Mesenchymal stem cell (in vitro differentiated cells and primary cell): ENCODE measurements around the gene EML1.

ENCODE experiments used
- DNase-seq: peaks from one replicate; pipeline ENCODE4 v3.0.0-alpha.2; 2013
- H2AFZ ChIP-seq: one replicate; pipeline ENCODE4 v1.6.1; 2013; ENCODE audit warnings: low read depth, mild to moderate bottlenecking, control low read depth, inconsistent platforms, low read length, moderate library complexity
- H2AK5ac ChIP-seq: 2 replicates; pipeline ENCODE4 v1.6.1; 2013; ENCODE audit warnings: low read length, moderate library complexity, mild to moderate bottlenecking, inconsistent platforms; ENCODE audit not compliant: severe bottlenecking
- H2BK120ac ChIP-seq: one replicate; pipeline ENCODE4 v1.6.1; 2013; ENCODE audit warnings: low read depth, mild to moderate bottlenecking, inconsistent platforms, low read length, moderate library complexity
- H2BK12ac ChIP-seq, 2 experiments: one replicate each; pipeline ENCODE4 v1.6.1; 2013; ENCODE audit warnings: inconsistent platforms in 2 of 2, low read length in 2 of 2, mild to moderate bottlenecking in 2 of 2, moderate library complexity in 2 of 2, control low read depth in 1 of 2
- H2BK15ac ChIP-seq: one replicate; pipeline ENCODE4 v1.6.1; 2013; ENCODE audit warnings: mild to moderate bottlenecking, low read depth, inconsistent platforms; ENCODE audit not compliant: poor library complexity, severe bottlenecking
- H2BK5ac ChIP-seq: 2 replicates; pipeline ENCODE4 v1.6.1; 2013; ENCODE audit warnings: low read depth, mild to moderate bottlenecking, low read length, control low read depth, inconsistent platforms; ENCODE audit not compliant: poor library complexity, severe bottlenecking
- H3K14ac ChIP-seq, 2 experiments: one replicate each; pipeline ENCODE4 v1.6.1; 2013; ENCODE audit warnings: inconsistent platforms in 2 of 2, low read length in 2 of 2, control low read depth in 1 of 2, mild to moderate bottlenecking in 1 of 2, moderate library complexity in 1 of 2
- H3K18ac ChIP-seq, 2 experiments: one replicate each; pipeline ENCODE4 v1.6.1; 2013; ENCODE audit warnings: inconsistent platforms in 2 of 2, low read length in 2 of 2, control low read depth in 1 of 2, low read depth in 1 of 2, mild to moderate bottlenecking in 1 of 2
- H3K23ac ChIP-seq, 2 experiments: one replicate each; pipeline ENCODE4 v1.6.1; 2013; ENCODE audit warnings: inconsistent platforms in 2 of 2, low read length in 2 of 2, mild to moderate bottlenecking in 2 of 2, moderate library complexity in 2 of 2, control low read depth in 1 of 2
- H3K27ac ChIP-seq: 2 replicates; pipeline ENCODE4 v1.5.1; 2013; ENCODE audit warnings: mild to moderate bottlenecking, moderate library complexity, low read length, control low read depth, inconsistent platforms; ENCODE audit not compliant: poor library complexity, severe bottlenecking
- H3K27me3 ChIP-seq, 2 experiments: 2 replicates each; pipeline versions ENCODE4 v1.6.1 to v1.7.0; 2013; ENCODE audit warnings: low read length in 2 of 2, mild to moderate bottlenecking in 2 of 2, moderate library complexity in 2 of 2, control low read depth in 1 of 2, inconsistent platforms in 1 of 2; ENCODE audit not compliant: control insufficient read depth in 1 of 2, insufficient read depth in 1 of 2
- H3K36me3 ChIP-seq, 2 experiments: 2 replicates each; pipeline versions ENCODE4 v1.6.1 to v1.7.0; 2013; ENCODE audit warnings: low read length in 2 of 2, control low read depth in 1 of 2, inconsistent platforms in 1 of 2, low read depth in 1 of 2, mild to moderate bottlenecking in 1 of 2; ENCODE audit not compliant: insufficient read depth in 2 of 2, control insufficient read depth in 1 of 2
- H3K4ac ChIP-seq, 2 experiments: one replicate each; pipeline ENCODE4 v1.6.1; 2013; ENCODE audit warnings: inconsistent platforms in 2 of 2, low read length in 2 of 2, mild to moderate bottlenecking in 2 of 2, moderate library complexity in 2 of 2, control low read depth in 1 of 2, low read depth in 1 of 2
- H3K4me1 ChIP-seq: 2 replicates; pipeline ENCODE4 v1.6.1; 2013; ENCODE audit warnings: low read depth, low read length, control low read depth; ENCODE audit not compliant: control insufficient read depth, insufficient read depth
- H3K4me2 ChIP-seq: 2 replicates; pipeline ENCODE4 v1.6.1; 2013; ENCODE audit warnings: low read length, mild to moderate bottlenecking, inconsistent platforms; ENCODE audit not compliant: poor library complexity, severe bottlenecking
- H3K4me3 ChIP-seq, 2 experiments: 2 replicates each; pipeline versions ENCODE4 v1.5.1 to v1.7.0; 2013; ENCODE audit warnings: low read length in 2 of 2, mild to moderate bottlenecking in 2 of 2, control low read depth in 1 of 2, low read depth in 1 of 2; ENCODE audit not compliant: insufficient read depth in 1 of 2
- H3K79me1 ChIP-seq: replicated peaks from 2 replicates; pipeline ENCODE4 v1.6.1; 2013; ENCODE audit warnings: mild to moderate bottlenecking, control low read depth, low read length, inconsistent platforms; ENCODE audit not compliant: poor library complexity, severe bottlenecking
- H3K9ac ChIP-seq: 2 replicates; pipeline ENCODE4 v1.7.0; 2013; ENCODE audit warnings: mild to moderate bottlenecking, low read length, moderate library complexity
- H3K9me3 ChIP-seq: 2 replicates; pipeline ENCODE4 v1.7.0; 2013; ENCODE audit warnings: mild to moderate bottlenecking, low read length; ENCODE audit not compliant: control insufficient read depth
- H4K8ac ChIP-seq: one replicate; pipeline ENCODE4 v1.6.1; 2013; ENCODE audit warnings: inconsistent platforms, mild to moderate bottlenecking, low read length, moderate library complexity
- H4K91ac ChIP-seq: one replicate; pipeline ENCODE4 v1.6.1; 2013; ENCODE audit warnings: mild to moderate bottlenecking, low read length, inconsistent platforms
- WGBS: methylation state at CpG from one replicate; pipeline ENCODE4 v1.1.7; 2013; ENCODE audit warnings: mixed read lengths; 5-methylcytosine and 5-hydroxymethylcytosine counted together

The EML1 gene

DNA sequence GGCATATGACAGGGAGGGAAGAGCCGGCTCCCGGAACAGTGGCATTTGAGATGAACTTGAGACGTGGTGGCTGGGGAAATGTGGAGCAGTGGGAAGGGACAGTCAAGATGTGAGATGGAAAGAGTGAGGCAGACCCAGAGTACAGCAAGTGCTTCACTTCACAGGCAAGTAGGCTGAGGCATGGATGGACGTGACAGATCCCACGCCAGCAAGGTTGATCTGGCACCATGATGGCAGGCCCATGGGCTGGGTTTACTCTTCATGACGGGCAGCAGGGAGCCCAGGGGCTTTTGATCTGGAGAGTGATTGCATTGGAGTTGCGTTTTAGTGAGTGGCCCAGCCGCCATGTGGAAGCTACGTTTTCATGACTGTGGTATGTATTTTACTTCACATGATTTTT, 17.9 kb upstream of the EML1 start:
- H3K79me1 ChIP-seq, result no peaks in the 10 kb centered on the region
- no peak overlapping the region for H2BK5ac ChIP-seq
- H3K9ac ChIP-seq, result no peak overlapping the region
- H3K4me2 ChIP-seq, result no peak overlapping the region
- no peak overlapping the region for H3K14ac ChIP-seq
- no peak overlapping the region for H2AFZ ChIP-seq
- H3K23ac ChIP-seq, result no peak overlapping the region
- H3K4ac ChIP-seq, result no peak overlapping the region
- H3K27ac ChIP-seq, result no peak overlapping the region
- H4K8ac ChIP-seq, result no peak overlapping the region
- no peak overlapping the region for H2BK15ac ChIP-seq
- H2AK5ac ChIP-seq, result no peak overlapping the region
- no peak overlapping the region for H3K4me3 ChIP-seq
- H3K36me3 ChIP-seq, result no peaks in the 10 kb centered on the region
- no peak for DNase-seq
- H2BK120ac ChIP-seq, result no peak overlapping the region
- no peak overlapping the region for H2BK12ac ChIP-seq
- H3K9me3 ChIP-seq, result peaks cover 14% of the 10 kb centered on the region
- no peak overlapping the region for H3K18ac ChIP-seq
- H3K27me3 ChIP-seq, result peaks cover 0 to 3% of the 10 kb centered on the region in 2 experiments
- H3K4me1 ChIP-seq, result peaks cover 2% of the 10 kb centered on the region
- no peak overlapping the region for H4K91ac ChIP-seq
- 79% methylated on average over 9 of the region's 9 CpGs for WGBS

GRCh38 chr14:99777951-99778350, 15.3 kb upstream of the EML1 start:
- no peak overlapping the region for H3K4me3 ChIP-seq
- H4K91ac ChIP-seq, result no peak overlapping the region
- no peaks in the 10 kb centered on the region for H3K36me3 ChIP-seq
- H2BK120ac ChIP-seq, result no peak overlapping the region
- DNase-seq, result no peak
- no peak overlapping the region for H3K14ac ChIP-seq
- H3K18ac ChIP-seq, result no peak overlapping the region
- no peak overlapping the region for H3K23ac ChIP-seq
- peaks cover 0 to 3% of the 10 kb centered on the region in 2 experiments for H3K27me3 ChIP-seq
- no peak overlapping the region for H3K4ac ChIP-seq
- H2AFZ ChIP-seq, result no peak overlapping the region
- no peaks in the 10 kb centered on the region for H3K79me1 ChIP-seq
- no peak overlapping the region for H4K8ac ChIP-seq
- WGBS, result 100% methylated on average over 2 of the region's 2 CpGs
- no peak overlapping the region for H2BK5ac ChIP-seq
- H2BK15ac ChIP-seq, result no peak overlapping the region
- H2AK5ac ChIP-seq, result no peak overlapping the region
- no peak overlapping the region for H3K9ac ChIP-seq
- peaks cover 19% of the 10 kb centered on the region for H3K9me3 ChIP-seq
- H3K4me2 ChIP-seq, result no peak overlapping the region
- H2BK12ac ChIP-seq, result no peak overlapping the region
- no peak overlapping the region for H3K27ac ChIP-seq
- H3K4me1 ChIP-seq, result peaks cover 2% of the 10 kb centered on the region

- Histone ChIP-seq H3K23ac (no peak overlapping the region), H4K8ac (no peak overlapping the region), H4K91ac (no peak overlapping the region), H3K4me1 (no peaks in the 10 kb centered on the region), H3K4me3 (peak overlapping the region in 1 of 2 experiments; percentile 21), H2AK5ac (no peak overlapping the region), H3K27me3 (no peaks in the 10 kb centered on the region), H2BK12ac (no peak overlapping the region), H2AFZ (no peak overlapping the region), H3K36me3 (no peaks in the 10 kb centered on the region), H3K4me2 (no peak overlapping the region), H2BK120ac (no peak overlapping the region), H3K27ac (no peak overlapping the region), H3K79me1 (no peaks in the 10 kb centered on the region), H2BK15ac (no peak overlapping the region), H3K14ac (no peak overlapping the region), H3K4ac (no peak overlapping the region), H2BK5ac (no peak overlapping the region), H3K18ac (no peak overlapping the region), H3K9me3 (peaks cover 19% of the 10 kb centered on the region), H3K9ac (no peak overlapping the region)
- no CpG with 5 or more reads among the region's 1 CpG for WGBS
- peak; percentile 47 for DNase-seq
Measured at GRCh38 chr14:99779751-99780150, 13.5 kb upstream of the EML1 start.

DNA sequence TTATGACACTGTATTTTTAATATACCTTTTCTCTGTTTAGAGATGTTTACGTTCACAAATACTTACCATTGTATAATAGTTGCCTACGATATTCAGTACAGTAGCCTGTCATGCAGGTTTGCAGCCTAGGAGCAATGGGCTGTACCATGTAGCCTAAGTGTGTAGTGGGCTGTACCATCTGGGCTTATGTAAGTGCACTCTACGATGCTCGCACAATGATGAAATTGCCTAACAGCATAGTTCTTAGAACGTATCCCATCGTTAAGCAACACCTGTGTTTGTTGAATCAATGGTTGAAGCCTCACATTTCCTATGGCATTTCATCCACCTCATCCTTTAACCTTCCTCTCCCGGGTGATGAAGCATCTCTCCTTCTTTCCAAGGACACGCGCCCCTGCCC, 12.5 kb upstream of the EML1 start:
- WGBS, result 99% methylated on average over 9 of the region's 9 CpGs

More for the DNA sequence above, 12.5 kb upstream of the EML1 start:
- Histone ChIP-seq H2BK15ac (no peak overlapping the region), H2BK12ac (no peak overlapping the region), H3K4ac (no peak overlapping the region), H3K27me3 (no peaks in the 10 kb centered on the region), H2BK120ac (no peak overlapping the region), H3K79me1 (no peaks in the 10 kb centered on the region), H3K4me2 (no peak overlapping the region), H3K36me3 (no peaks in the 10 kb centered on the region), H2AFZ (no peak overlapping the region), H2AK5ac (no peak overlapping the region), H3K18ac (no peak overlapping the region), H3K9me3 (peaks cover 19% of the 10 kb centered on the region), H4K91ac (no peak overlapping the region), H3K4me1 (no peaks in the 10 kb centered on the region), H3K4me3 (no peak overlapping the region), H4K8ac (no peak overlapping the region), H2BK5ac (no peak overlapping the region), H3K23ac (no peak overlapping the region), H3K9ac (no peak overlapping the region), H3K27ac (no peak overlapping the region), H3K14ac (no peak overlapping the region)
- no peak for DNase-seq
